Activated CD8-positive, alpha-beta memory T cell treated with anti-CD3 and anti-CD28 coated beads for 48 hours (primary cell): ENCODE data around the gene ATP8A2.

ENCODE experiments used
- DNase-seq, 3 experiments: peaks; one replicate each; pipeline ENCODE4 v3.0.0-alpha.2; 2020; ENCODE audit warnings: low read depth in 2 of 3, low spot score in 2 of 3

ATP8A2 gene

DNA sequence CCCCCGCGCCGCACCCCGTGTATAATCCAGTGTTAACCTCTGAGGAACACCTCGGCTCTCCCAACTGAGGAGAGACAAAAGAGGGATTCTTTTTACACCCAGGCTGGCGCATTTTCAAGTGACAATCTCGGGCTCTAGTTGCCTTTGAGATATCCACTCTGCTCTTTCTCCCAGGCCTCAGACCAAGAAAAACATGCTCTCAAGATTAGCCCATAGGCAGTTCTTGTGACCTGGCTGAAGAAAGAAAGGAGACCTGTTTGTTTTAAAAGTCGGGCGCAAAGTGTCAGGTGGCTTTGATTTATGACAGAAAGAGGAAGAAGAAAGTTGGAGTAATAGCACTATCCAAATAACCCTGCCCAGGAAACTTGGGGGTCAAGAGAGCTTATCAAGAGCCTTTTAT is 652.8 kb downstream of the ATP8A2 start:
- DNase-seq = no peak

DNA sequence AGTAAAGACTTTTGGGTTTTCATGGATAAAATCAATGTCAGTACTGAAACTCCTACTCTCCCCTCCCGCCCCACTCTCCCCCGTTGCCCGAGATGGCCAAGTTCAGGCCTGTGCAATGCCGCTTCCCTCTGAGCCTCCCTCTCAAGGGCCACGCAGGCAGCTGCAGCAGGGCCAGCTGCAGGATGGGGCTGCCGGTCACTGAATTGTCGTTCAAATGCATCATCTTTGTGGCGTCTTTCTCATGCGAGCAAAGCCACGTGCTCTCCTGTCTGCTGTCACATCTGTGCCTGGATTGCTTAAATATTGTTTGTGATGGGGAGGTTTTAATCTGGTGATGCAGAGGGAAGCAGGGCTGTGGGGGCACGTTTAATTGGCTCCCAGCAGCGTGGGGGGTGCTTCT is 653.4 kb downstream of the ATP8A2 start:
- DNase-seq = no peak

DNA sequence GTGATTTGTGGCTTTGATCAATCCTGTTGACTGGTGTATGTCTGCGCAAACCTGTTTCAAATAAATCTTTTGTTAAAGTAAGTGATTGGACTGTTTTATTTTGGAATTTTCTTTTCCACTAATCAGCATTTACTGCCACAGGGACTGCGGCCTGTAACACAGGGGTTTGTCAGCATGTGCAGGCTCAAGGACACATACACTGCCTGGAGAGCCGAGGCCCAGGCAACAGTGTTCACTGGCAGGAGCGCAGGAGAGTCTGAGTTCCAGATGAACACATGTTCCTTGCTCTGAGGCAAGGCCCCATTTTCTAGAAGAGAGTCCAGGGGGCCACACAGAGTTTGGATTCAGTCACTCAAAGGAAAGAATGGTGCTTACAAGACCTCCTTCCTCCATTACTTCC is 654.0 kb downstream of the ATP8A2 start:
- DNase-seq = no peak

DNA sequence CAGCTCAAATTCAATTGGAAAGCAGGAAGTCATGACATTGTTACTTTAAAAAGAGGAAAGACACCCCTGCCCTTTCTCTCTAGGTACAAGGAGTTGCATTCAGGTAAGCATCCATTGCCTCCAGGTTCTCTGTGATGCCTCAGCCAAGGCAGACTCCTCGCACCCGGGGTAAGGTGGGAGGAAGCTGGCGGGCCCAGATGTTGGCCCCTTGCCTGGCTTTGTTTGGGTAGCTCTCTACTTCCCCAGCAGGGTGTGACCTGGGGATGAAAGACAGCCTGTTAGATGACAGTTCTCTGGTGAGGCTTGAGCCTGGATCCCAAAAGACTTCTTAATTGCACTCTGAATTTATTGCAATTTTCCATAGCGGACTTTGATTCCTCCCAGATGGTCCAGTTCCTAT is 654.4 kb downstream of the ATP8A2 start:
- no peak for DNase-seq

DNA sequence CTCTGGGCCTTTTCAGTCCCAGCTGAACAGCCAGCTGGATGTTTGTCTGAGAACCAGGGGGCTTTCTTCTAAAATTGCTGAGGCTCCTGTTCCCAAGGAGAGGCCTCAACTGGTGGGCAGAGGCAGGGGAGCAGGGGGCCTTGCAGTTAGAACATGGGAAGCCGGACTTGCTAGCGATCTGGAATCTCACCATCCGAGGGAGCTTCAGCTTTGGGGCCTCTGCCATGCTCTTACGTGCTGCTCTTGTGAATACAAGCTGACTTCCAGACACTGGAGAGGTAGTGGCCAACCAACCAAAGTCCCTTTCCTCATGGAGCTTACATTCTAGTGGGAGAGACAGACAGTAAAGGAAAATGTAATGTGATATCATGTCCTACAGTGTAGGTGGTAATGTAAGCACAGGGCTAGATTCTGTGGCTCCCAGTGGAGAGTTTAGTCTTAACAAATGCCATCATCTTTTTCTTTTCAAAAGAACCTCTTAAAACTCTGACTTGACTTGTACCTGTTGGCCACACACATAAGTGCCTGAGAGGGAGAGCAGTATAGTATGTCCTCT is 657.9 kb downstream of the ATP8A2 start:
- no peak for DNase-seq

DNA sequence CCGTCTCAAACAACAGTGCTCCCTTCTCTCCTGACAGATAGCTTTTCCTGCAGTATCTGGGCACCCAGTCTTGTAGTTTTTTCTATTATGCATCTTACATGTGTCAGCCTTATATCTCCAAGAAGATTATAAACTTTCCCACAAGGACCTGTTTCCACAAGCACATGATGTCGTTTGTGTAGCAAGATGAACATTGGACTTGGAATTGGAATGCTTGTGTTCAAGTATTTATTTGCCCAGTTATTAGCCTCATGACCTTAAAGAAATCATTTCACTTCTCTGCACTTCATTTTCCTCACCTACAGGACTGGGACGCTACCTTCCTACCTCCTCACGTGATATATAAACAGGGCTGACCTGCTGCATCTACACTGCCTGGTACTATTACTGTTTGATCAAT is 658.6 kb downstream of the ATP8A2 start:
- no peak for DNase-seq

DNA sequence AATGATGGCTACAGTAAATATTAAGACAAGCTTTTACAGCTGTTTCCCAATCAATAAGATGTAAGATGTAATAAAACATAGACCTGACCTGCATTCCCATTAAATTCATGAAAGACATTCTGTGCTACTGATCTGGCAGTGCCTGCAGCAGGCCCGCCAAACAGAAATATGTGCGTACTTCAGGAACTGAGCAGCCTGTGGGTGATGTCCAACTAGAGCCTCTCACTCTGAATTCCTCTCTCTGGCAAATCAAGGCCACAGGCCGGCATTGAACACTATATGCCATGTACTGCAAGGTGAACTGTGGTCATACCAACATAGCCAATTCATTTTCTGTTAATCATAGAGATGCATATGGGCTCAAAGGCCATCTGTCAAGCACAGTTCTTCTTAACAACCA is 662.2 kb downstream of the ATP8A2 start:
- DNase-seq = no peak

DNA sequence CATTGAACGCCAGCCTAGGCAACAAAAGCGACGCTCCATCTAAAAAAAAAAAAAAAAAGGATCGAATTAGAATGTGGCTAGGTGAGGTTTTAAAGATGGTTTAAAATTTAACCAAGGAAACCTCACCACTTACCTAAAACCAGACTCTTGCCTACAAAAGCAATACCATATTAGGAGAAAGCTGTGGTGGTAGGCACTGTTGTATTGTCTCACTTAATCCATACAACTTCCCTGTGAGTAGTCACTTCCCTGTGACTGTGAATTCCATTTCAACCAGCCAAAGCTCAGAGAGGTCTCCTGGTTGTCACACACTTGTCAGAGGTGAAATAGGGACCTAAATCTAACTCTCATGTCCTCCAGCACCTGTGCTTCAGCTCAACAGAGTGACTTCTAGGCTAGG is 664.6 kb downstream of the ATP8A2 start:
- DNase-seq = no peak

DNA sequence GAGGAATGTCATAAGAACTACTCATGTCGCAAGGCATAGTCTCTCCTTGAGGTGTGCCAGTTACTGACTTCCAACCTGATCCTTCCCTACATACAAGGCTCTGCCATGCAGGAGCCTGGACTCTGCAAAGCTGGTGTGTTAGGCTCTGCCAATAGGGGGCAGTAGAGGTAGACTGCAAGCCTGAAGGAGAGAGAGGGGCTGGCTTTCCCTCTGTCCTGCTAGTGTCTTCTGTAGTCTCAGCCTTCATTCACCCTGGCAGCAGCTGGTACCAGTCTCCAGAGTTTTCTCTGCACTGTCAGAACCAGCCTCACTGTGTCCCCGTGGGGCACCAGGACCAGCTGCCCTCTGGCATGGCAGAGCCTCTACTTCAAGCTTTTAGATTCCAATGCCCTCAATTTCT is 665.5 kb downstream of the ATP8A2 start:
- DNase-seq = no peak

DNA sequence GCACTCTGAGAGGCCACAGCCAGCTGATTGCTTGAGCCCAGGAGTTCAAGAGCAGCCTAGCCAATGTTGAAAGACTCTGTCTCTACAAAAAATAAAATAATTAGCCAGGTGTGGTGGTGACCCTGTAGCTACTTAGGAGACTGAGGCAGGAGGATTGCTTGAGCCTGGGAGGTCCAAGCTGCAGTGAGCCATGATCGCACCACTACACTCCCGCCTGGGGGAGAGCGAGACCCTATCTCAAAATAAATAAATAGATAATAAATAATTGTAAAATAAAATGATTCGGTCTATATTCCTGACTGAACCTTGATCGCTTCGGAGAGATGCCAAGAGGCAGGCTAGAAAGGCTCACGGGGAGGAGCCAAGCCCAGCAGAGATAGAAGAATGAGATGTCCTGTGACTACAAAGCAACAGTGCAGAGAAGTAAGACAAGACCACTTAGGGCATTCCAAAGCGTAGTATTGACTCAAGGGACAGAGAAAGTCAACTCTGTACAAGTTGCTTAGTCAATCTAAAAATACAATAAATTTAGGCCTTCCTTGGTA is 667.2 kb downstream of the ATP8A2 start:
- DNase-seq = no peak

DNA sequence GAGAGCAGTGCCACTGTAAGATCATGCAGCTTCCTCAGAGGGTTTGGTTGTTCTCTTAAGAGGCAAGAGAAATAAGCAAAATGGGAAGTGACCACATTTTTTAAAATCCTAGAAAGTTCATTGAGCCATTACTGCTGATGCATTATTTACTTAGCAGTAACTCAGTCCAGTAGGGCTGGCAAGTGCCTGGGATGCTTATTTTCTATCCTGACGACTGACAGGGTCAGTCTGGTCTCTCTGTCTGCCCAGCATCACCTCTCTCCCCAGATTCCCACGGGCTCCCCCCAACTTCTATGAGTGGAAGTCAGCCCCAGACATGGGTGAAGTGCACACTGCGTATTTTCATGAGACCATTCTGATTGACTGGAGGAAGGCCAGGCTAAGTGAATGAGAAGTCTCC is 669.7 kb downstream of the ATP8A2 start:
- DNase-seq = no peak

DNA sequence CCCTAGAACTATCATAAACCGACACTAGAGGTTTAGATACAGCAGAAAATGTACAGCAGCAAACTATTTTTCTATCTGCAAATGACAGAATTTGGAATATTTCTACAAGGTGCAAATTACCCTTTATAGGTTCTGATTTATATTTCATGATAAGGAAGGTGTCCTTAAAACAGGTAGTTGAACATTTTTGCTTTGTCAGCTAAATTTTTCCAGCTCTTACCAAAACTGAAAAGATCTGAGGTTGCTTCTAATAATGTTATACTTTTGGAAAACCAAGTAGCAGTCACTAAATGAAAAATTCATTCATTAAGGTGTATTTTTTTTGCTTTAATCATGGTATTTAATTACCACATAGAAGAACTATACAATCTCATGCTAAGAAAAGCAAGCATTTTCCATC is 671.0 kb downstream of the ATP8A2 start:
- no peak for DNase-seq

DNA sequence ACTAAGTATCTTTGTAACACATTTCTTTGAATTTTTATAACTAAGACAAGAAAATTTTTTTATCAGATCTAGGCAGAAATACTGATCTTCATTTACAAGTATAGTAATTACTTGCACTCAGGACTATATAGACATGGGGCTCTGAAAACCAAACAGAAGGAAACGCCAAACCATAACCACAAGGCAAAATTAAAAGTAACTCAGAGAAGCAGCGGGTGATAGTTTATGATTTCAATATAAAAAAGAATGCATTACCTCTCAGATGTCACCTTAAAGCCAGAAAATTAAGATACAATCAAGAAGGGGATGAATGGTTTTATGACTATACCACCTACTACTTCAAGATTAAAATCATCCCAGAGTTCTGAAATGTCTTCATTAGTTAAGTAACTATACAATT is 673.4 kb downstream of the ATP8A2 start:
- DNase-seq = no peak

DNA sequence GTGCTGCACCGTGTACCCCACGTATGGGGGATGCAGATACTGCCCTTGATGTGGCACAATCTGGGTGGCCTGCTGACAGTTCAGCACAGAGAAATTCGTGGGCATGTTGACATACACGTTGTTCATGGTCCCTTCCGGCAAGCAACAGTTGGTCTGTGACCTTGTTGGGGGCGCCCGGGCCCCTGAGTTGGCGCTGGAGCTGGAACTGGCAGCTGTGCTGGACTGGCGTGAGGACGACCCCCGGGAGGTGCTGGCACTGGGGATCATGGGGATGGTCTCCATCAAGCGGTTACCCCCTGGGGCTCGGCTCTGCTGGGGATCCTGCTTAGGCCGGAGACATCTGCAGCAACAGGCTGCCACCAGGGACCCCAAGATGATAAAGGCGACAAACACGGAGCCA is 674.9 kb downstream of the ATP8A2 start:
- no peak for DNase-seq

DNA sequence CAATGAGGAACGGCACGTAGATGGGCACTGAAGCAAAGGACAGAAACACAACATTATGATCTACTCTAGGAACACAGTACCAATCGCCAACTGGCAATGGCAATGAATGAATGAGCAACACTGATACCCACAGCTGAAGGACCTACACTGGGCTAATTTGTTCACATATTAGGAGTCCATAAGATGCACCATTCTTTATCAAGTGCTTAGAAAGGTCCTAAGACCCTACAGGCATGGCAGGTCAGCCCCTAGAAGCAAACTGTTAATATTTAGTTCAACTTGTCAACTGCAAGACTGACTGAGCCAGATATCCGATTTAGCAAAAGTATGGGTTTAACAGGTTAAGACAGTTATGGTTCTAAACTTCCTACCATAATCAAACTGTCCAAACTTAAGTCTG is 675.3 kb downstream of the ATP8A2 start:
- no peak for DNase-seq

DNA sequence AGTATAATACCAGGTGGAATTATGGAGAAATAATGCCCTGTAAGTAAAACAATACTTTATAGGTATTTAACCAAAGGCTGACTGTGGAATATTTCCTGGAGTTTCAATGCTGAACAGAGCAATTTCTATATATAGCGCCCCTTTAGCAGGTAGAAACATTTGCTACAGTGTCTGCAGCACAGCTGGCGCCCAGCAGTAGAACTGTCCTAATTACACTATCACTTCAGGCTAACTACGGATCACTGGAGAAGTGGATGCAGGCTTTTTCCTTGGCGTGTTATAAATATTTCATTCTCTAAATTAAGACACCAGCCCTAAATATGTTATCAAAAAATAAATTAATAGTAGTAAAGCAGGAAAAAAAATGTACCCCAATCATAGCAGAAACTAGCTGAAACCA is 677.0 kb downstream of the ATP8A2 start:
- DNase-seq = no peak

DNA sequence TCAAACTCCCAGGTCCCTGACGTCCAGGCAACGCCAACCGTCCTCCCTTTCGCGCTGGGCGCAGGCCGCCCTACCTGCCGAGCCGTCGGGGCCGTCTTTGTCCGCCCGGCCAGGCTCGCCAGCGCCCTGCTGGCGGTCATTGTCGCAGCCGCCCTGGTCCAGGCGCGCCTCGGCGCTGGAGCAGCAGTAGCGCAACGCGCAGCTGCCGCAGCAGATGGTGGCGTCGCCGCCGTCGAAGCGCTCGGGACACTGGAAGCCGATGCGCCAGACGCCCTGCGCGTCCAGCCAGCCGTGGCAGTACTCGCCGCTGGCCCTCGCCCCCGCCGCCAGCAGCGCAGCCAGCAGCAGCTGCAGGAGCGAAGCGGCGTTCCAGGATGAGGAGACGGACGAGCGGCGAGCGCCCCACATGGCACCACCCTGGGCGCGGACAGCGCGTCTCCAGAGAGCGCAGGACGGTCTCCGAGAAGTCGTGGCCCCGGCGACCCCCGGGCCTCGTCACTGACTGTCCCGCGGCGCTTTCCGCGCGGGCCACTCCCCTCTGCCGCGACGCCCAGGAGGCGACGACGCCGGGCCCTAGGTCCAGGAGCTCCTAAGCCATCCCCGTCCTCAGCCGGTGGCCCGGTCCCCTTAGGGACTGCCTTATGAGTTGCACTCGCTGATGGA is 678.9 kb downstream of the ATP8A2 start:
- DNase-seq = no peak

DNA sequence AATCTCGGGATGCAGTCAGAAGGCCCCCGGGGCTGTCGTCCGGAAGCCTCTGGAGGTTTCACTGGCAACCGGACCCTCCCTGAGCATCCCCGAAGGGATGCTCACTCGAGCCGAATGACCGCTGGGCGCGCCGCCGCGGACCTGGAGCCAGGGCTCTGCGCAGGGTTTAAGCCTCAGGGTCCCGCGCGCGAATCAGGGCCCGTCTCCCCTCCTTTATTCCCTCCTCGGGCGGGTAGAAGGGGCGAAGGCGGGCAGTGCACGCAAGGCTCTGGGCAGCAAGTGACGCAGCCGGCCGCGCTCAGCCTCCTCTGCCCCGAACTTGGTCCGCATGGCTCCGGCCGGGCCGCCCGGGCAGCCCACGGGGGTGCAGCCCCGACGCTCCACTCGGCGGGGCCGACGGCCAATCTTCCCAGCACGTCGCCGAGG is 679.5 kb downstream of the ATP8A2 start:
- DNase-seq = no peak

DNA sequence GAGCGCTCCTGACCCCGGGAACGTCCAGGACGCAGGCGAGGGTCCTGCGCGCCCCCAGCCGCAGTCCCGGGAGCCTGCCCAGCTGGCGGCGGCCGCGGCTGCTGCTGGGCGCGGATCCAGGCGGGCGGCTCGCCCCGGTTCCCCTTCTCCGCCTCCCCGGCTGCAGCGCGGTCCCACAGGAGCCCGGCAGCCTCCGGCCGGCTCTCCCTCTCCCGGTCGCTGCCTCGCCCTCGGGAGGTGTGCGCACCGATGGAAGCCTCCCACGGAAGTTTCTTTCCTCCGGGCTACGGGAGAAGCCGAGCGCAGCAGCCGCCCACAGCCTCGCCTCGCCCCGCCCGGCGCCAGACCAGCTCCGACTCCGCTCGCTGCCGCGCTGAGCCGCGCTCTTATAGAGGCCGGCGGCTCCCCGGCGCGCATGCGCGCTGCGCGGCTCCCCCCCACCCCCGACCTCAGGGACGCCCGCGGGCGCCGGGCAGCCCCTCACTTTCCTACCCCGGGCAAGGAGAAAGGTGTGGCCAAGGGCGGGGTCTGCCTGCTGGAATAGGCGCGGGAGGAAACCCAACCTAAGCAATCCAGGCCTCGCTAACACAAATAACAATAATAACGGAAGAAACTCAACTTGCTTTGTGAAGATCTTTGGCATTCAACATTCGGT is 680.0 kb downstream of the ATP8A2 start, which contains the start of gene SHISA2:
SHISA2 (minus strand) TSS at position 360 of the 655 bp plus-strand sequence. CDS start 1,041 bp downstream, outside the sequence.
- DNase-seq = peak in 1 of 3 experiments; percentile 23

DNA sequence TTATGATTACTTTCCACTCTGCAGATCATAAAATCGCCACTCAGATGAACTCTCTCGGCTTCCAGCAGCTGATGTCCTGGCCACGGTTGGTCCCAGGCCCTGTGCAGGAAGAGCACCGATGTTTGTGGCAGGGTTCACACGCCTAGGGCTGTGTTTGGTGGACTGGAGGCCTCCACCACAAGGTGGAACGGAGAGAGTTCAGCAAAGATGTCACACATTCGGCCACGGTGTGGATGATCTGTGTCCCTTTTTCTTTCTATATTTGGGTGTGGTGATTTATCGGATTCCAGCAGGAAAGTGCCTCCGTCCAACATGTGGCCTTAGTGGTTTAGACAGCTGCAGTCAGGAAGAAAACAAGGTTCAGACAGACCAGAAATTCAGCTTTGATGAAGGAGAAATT is 680.6 kb downstream of the ATP8A2 start:
- DNase-seq = no peak

DNA sequence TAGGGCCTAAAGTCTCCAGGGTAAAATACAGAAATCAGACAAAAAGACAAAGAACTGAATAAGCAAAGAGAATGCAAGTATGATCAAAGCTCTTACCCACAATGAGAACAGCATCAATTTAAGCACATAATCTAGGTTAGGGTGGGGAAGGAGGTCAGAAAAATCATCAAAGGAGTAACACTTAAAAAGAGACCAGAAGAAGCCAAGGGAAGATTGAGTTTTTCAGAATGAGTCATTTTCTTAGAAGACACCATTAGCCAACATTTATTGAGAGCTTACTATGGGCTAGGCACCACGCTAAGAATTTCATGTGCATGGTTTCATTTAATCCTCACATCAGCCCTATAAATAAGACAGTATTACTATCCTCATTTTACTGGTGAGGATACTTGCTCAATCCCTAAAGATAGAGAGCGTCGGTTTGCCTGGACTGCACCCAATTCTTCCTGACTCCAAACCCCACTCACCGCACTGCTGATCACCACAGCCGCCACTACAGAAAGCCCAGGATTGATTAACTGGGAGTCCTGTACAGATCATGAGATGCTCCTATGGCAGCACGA is 681.7 kb downstream of the ATP8A2 start:
- no peak for DNase-seq

DNA sequence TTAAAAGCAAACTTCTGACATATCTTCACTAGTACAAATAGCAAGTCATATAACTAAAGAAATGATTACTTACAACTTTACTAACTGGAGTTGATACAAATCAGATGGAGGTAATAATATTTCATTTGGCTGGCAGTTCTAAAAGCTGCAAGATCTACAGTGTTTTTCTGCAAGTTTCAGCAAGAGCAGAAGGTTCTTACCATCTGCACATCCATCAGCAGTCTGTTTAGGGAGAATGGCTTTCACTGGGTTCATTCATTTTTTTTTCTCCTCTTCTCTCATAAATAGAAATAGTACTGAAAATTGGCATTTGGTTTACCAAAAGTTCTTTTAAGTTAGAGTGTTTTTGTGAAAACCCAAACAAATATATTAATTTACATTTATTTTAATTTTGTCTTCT is 683.1 kb downstream of the ATP8A2 start:
- no peak for DNase-seq
